Ishikawa (cell line): ENCODE measurements around the gene DOCK7.

Source experiments
- CEBPB ChIP-seq: IDR thresholded peaks from 2 replicates; pipeline ENCODE4 v1.6.1; 2012
- CREB1 ChIP-seq: IDR thresholded peaks from 2 replicates; pipeline ENCODE4 v1.6.1; 2012; ENCODE audit warnings: low read depth
- EGR1 ChIP-seq: IDR thresholded peaks from 2 replicates; pipeline ENCODE4 v1.6.1; 2012
- EP300 ChIP-seq: IDR thresholded peaks from 2 replicates; pipeline ENCODE4 v1.6.1; 2012; ENCODE audit warnings: borderline replicate concordance
- FOXM1 ChIP-seq: IDR thresholded peaks from 2 replicates; pipeline ENCODE4 v1.6.1; 2012; ENCODE audit warnings: low read depth, borderline replicate concordance
- MAX ChIP-seq: IDR thresholded peaks from 2 replicates; pipeline ENCODE4 v1.6.1; 2012
- NFIC ChIP-seq: IDR thresholded peaks from 2 replicates; pipeline ENCODE4 v1.6.1; 2012
- RAD21 ChIP-seq: IDR thresholded peaks from 2 replicates; pipeline ENCODE4 v1.6.1; 2012; ENCODE audit warnings: low read depth
- REST ChIP-seq: IDR thresholded peaks from 2 replicates; pipeline ENCODE4 v1.6.1; 2012; ENCODE audit warnings: low read depth, mild to moderate bottlenecking
- TAF1 ChIP-seq: IDR thresholded peaks from 2 replicates; pipeline ENCODE4 v1.6.1; 2012; ENCODE audit warnings: low read depth, mild to moderate bottlenecking
- TCF12 ChIP-seq: IDR thresholded peaks from 2 replicates; pipeline ENCODE4 v1.6.1; 2012; ENCODE audit warnings: low read depth
- TEAD4 ChIP-seq: IDR thresholded peaks from 2 replicates; pipeline ENCODE4 v1.6.1; 2012
- USF1 ChIP-seq: IDR thresholded peaks from 2 replicates; pipeline ENCODE4 v1.6.1; 2012
- YY1 ChIP-seq: IDR thresholded peaks from 2 replicates; pipeline ENCODE4 v1.6.1; 2012; ENCODE audit warnings: low read depth
- ZBTB7A ChIP-seq: IDR thresholded peaks from 2 replicates; pipeline ENCODE4 v1.6.1; 2012; ENCODE audit warnings: low read depth

The DOCK7 gene

GRCh38 chr1:62573675-62574074 is 114.5 kb downstream of the DOCK7 start:
- TF ChIP-seq EP300 = no peak
- TF ChIP-seq CEBPB = no peak
- no peak for TF ChIP-seq TAF1
- no peak for TF ChIP-seq REST
- TF ChIP-seq ZBTB7A = no peak
- TF ChIP-seq USF1 = no peak
- no peak for TF ChIP-seq TEAD4
- no peak for TF ChIP-seq RAD21
- TF ChIP-seq MAX = no peak
- no peak for TF ChIP-seq CREB1
- no peak for TF ChIP-seq NFIC
- no peak for TF ChIP-seq TCF12
- no peak for TF ChIP-seq FOXM1
- no peak for TF ChIP-seq YY1
- no peak for TF ChIP-seq EGR1

GRCh38 chr1:62572476-62572875 is 115.7 kb downstream of the DOCK7 start:
- no peak for TF ChIP-seq EGR1
- TF ChIP-seq NFIC = no peak
- TF ChIP-seq TCF12 = no peak
- no peak for TF ChIP-seq TEAD4
- no peak for TF ChIP-seq REST
- TF ChIP-seq YY1 = no peak
- no peak for TF ChIP-seq USF1
- no peak for TF ChIP-seq MAX
- TF ChIP-seq CEBPB = no peak
- no peak for TF ChIP-seq ZBTB7A
- no peak for TF ChIP-seq EP300
- TF ChIP-seq CREB1 = no peak

GRCh38 chr1:62561306-62561705 is 126.9 kb downstream of the DOCK7 start:
- no peak for TF ChIP-seq USF1
- no peak for TF ChIP-seq NFIC
- TF ChIP-seq ZBTB7A = no peak
- TF ChIP-seq TCF12 = no peak
- no peak for TF ChIP-seq EGR1
- no peak for TF ChIP-seq EP300

- TF ChIP-seq NFIC (no peak), EGR1 (no peak), YY1 (no peak), CEBPB (no peak), TEAD4 (no peak), TAF1 (no peak)
Measured at GRCh38 chr1:62544570-62544969, 143.6 kb downstream of the DOCK7 start.

GRCh38 chr1:62541048-62541447 is 147.1 kb downstream of the DOCK7 start:
- TF ChIP-seq MAX = no peak
- no peak for TF ChIP-seq REST
- no peak for TF ChIP-seq YY1
- TF ChIP-seq ZBTB7A = no peak
- TF ChIP-seq TCF12 = no peak
- TF ChIP-seq USF1 = no peak
- TF ChIP-seq TEAD4 = no peak
- no peak for TF ChIP-seq FOXM1
- TF ChIP-seq CREB1 = no peak
- no peak for TF ChIP-seq RAD21
